Measurements from ENCODE around the gene COL4A4. TPM values are rescaled to one million over a fixed set of nuclear protein-coding genes. Genes with fewer than 3 reads are reported as not detected.

Gene COL4A4
- total RNA-seq, 1 donor from 2014 or later = 2.5 TPM

DNA sequence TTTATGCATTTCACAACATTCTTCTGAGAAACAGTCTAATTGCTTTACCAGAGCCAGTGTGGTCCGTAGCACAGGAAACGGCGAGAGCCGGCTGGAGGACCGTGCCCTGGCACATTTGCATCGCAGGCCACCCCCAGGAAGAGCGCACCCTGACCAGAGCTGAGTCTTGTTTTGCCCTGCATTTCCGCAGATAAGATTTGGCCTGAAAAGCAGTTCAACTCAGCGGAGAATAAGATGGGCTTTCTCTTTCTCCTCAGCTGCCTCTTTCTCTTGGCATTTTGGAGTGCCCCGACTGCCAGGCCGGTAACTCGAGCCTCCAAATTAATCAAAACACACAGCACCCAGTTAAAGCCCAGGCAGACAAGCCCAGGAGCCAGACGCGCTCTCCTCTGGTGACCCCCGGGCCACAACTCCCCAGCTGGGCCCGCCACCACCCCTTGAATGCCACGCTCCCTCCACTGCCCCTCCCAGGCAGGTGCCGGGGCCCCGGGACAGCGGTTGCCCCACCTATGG lies 464 bp downstream of the COL4A4 start:
- DNase-seq (ENCODE audit: extremely low spot score in 2 of 2) = no peak
- Histone ChIP-seq H3K9me3 (no peaks in the 10 kb centered on the region), H3K27me3 (no peaks in the 10 kb centered on the region), H3K36me3 (no peaks in the 10 kb centered on the region), H3K4me1 (peaks cover 20% of the 10 kb centered on the region), H3K27ac (no peak overlapping the region), H3K4me3 (peak overlapping the region; percentile 34 to 38)
- no peak for TF ChIP-seq POLR2AphosphoS5 (IDR thresholded peaks at IDR 0.05; ENCODE audit: insufficient read depth in 1 of 2, low read depth in 1 of 2)
- intact Hi-C loops (cut with DNase I) = no loop called here

- DNase-seq (ENCODE audit: extremely low spot score in 2 of 2) = no peak
- H3K4me3 ChIP-seq = no peak overlapping the region
- intact Hi-C loops (cut with DNase I) = no loop called here
- TF ChIP-seq POLR2AphosphoS5 (IDR thresholded peaks at IDR 0.05; ENCODE audit: insufficient read depth in 1 of 2, low read depth in 1 of 2) (no peak), CTCF (IDR thresholded peaks at IDR 0.05) (no peak), POLR2A (IDR thresholded peaks at IDR 0.05) (no peak)
- no peaks in the 10 kb centered on the region for H3K27me3 ChIP-seq
- no peaks in the 10 kb centered on the region for H3K36me3 ChIP-seq
- H3K4me1 ChIP-seq = peaks cover 20% of the 10 kb centered on the region
- no peak overlapping the region for H3K27ac ChIP-seq
- no peaks in the 10 kb centered on the region for H3K9me3 ChIP-seq
Measured at GRCh38 chr2:227161947-227162346, 2.1 kb downstream of the COL4A4 start.

GRCh38 chr2:227160164-227160563 lies 3.8 kb downstream of the COL4A4 start:
- Histone ChIP-seq H3K27ac (no peak overlapping the region), H3K4me1 (peaks cover 20% of the 10 kb centered on the region), H3K9me3 (no peaks in the 10 kb centered on the region), H3K36me3 (no peaks in the 10 kb centered on the region), H3K27me3 (no peaks in the 10 kb centered on the region), H3K4me3 (no peak overlapping the region)
- no peak for DNase-seq (ENCODE audit: extremely low spot score in 2 of 2)
- intact Hi-C loops (cut with DNase I) = no loop called here
- TF ChIP-seq POLR2A (IDR thresholded peaks at IDR 0.05) (no peak), POLR2AphosphoS5 (IDR thresholded peaks at IDR 0.05; ENCODE audit: insufficient read depth in 1 of 2, low read depth in 1 of 2) (no peak), CTCF (IDR thresholded peaks at IDR 0.05) (no peak)

DNA sequence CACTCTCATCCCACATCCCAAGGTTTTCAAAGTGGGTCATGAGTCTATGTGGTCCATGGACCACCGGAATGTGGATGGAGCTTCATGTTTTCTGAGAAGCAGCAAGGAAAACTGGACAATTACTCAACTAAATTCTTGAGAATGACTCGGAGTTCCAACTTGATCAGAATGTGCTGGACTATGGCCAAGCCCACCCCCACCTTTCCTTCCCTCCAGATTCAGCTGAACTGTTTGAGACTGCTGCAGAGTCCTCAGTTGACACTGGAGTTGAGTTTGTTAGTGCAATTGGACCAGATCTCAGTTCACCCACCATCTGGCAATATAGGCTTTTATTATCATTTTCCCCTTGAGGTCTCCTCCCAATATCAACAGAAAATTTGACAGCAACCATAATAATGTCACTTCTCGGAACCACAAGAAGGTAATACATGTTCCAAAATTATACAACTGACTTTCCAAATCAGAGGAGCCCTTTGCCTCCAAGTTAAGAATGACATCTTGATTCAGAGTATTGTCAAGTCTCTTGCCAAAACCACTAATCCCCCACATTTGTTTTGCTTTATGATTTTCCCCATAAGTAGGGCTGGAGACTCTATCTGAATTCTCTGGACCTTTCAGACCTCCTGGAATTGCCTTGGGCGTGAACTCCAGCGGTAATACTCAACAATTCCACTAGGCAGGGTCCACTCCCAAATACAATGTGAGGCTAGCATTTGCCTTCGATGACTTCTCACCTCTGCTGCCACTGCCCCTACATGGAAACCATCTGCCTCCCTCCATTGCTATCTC lies 8.8 kb downstream of the COL4A4 start:
- H3K4me3 ChIP-seq = no peak overlapping the region
- TF ChIP-seq CTCF (IDR thresholded peaks at IDR 0.05) = no peak
- no peak for TF ChIP-seq POLR2A (IDR thresholded peaks at IDR 0.05)
- no peak for TF ChIP-seq POLR2AphosphoS5 (IDR thresholded peaks at IDR 0.05; ENCODE audit: insufficient read depth in 1 of 2, low read depth in 1 of 2)
- H3K36me3 ChIP-seq = no peaks in the 10 kb centered on the region
- DNase-seq (ENCODE audit: extremely low spot score in 2 of 2) = no peak
- no peak overlapping the region for H3K27ac ChIP-seq
- H3K9me3 ChIP-seq = no peaks in the 10 kb centered on the region
- intact Hi-C loops (cut with DNase I) = no loop called here
- H3K4me1 ChIP-seq = no peaks in the 10 kb centered on the region
- H3K27me3 ChIP-seq = no peaks in the 10 kb centered on the region

DNA sequence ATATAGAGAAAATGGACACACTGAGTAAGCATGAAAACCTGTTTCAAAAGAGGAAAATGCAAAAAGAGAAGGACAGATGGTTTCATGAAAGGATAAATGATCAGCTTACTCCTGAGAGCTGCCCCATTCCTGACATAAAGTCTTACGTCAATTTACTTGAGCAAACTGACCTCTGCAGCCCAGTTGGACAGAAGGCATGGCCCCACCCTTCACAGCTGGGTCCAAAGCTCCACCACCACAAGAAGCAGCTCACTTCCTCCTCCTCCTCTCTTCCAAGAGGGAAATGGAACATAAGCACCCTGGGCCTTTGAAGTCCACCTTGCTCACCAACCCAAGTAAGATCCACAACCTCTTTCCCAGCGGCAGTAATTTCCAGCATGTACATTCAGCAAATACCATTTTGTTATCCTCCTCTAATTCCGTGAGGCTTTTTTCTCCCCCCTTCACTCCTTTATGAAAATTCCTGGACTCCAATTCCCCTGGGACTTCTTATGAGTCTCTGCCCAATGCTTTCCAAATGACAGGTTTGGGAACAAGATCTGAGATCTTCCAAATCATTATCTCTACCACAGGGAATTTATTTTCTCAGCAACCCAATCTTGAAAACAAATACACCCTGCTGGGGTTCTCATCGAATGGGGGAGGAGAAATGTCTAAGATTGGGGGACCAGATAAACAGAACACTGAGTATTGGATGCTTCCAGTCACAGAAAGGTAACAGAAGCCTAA lies 10.1 kb downstream of the COL4A4 start:
- H3K9me3 ChIP-seq = no peaks in the 10 kb centered on the region
- no peak overlapping the region for H3K27ac ChIP-seq
- no peaks in the 10 kb centered on the region for H3K27me3 ChIP-seq
- intact Hi-C loops (cut with DNase I) = no loop called here
- no peaks in the 10 kb centered on the region for H3K4me1 ChIP-seq
- DNase-seq (ENCODE audit: extremely low spot score in 2 of 2) = no peak
- H3K36me3 ChIP-seq = no peaks in the 10 kb centered on the region
- TF ChIP-seq CTCF (IDR thresholded peaks at IDR 0.05) (no peak), POLR2AphosphoS5 (IDR thresholded peaks at IDR 0.05; ENCODE audit: insufficient read depth in 1 of 2, low read depth in 1 of 2) (no peak), POLR2A (IDR thresholded peaks at IDR 0.05) (no peak)
- H3K4me3 ChIP-seq = no peak overlapping the region

All from vagina (tissue), 2 donors.